HG03520 (cell line): ENCODE measurements around the gene DTD1.
"Not testable (repeated sequence)": the region's sequence is repeated elsewhere in the genome, so short reads cannot be mapped to it uniquely, and the experiment has no call there.

Source experiments
- ATAC-seq: cut with Tn5 transposase; IDR thresholded peaks from one replicate; pipeline ENCODE4 v1.9.1; 2021; ENCODE audit warnings: mild to moderate bottlenecking, moderate library complexity; ENCODE audit not compliant: unreplicated experiment

DTD1 gene

DNA sequence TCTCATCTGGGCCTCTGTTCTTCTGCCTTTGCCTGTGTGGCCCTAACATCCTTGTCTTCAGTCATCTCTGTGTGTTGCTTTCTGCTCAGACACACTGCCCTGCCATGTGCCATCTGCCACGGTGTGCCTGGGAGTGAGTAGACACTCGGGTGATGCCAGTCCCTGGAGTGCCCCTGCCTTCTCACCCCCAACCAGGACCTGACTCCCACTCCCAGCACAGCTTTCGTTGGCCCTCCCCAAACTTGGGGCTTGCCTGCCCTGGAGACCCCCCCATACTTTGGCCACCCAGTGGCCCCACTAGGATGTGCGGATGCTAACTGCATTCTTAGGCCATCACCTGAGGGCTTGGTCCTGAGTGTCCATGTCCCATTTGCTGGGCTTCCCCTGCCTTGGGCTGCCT, 149.3 kb downstream of the DTD1 start:
- ATAC-seq: no peak

DNA sequence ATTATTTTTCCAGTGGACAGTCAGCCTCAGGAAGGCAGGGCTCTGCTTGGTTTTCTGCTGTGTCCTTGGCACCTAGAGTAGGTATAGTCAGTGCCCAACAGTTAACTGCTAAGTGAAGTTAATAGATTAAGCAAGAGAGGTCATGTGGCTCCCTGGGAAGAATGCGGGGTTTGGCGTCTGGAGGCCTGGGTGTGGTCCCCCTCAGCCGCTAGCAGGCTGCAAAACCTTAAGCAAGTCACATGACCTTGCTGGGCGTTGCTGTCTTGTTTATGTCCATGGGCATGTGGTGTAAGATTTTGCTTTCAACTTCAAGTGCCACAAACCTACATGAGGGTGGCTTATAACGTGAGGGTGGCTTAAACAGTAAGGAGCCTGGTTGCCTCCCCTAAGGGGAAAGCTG, 150.2 kb downstream of the DTD1 start:
- ATAC-seq: no peak

DNA sequence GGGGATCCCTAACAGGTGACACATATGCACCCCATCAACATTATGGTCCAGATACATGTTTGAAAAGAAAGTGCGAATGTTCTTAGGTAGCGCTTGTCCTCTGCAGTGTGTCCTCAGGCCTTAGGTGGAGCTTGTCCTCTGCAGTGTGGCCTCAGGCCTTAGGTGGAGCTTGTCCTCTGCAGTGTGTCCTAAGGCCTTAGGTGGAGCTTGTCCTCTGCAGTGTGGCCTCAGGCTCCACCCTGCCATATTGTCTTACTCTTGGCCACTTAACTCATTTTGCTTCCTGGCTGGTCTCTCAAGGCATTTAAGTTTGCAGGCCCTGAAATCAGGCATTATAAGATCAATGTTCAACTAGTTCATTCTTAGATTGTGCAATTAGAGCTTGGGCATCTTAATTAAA, 151.0 kb downstream of the DTD1 start:
- ATAC-seq: no peak

DNA sequence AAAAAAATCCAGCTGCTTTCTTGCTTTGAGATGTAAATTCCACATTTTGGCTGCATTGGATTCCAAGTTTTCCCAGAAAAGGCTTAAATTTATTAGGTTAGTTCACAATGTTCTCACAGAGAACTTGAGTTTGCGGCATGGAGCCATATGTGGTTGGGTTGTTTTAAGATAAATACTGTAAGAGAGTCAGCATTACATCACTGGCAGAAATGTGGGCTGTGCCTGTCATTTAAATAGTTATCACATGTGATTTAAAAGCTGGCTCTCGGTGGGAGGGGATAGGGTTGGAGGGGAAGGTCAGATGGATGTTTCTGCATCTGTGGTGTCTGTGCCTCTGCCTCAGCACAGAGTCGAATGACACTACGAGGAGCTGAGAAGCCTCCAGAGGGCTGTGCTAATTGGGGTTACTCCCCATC, 151.9 kb downstream of the DTD1 start:
- no peak for ATAC-seq

DNA sequence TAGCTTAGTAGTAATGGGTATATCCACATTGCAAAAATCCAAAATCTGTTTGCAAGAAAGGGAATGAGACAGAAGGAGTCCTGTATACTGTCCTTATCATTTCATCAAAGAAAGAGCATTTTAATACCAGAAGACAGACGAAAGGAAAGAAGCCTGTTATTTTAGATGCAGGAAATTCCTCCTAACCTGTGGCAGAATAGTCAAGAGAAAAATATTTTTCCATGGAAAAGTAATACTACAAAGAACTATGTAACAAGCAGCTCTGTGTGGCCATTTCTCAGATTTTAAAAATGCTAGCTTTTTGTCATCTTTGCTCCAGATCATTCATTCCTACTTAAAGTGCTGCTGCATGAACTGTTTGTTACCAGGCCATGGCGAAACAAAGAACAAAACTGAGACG, 152.9 kb downstream of the DTD1 start:
- ATAC-seq: no peak

DNA sequence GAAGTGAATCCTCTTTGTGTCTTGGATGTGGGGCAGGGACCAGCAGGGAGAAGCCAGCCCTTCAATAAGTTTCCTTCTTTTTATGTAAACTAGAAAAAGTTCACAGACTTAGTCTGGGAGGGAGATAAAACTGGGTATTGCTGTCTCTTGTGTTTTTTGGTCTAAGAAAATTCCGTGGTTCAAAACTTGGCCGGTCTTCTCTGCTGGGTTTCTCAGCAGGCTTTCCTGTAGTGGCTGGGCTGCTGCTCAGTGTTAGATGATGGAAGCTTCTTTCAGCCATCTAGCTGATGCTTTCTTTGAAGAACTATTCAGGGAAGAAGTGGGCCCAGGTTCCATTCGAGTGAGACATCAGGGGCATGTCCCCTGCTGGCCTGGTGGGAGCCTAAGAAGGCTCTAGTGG, 155.0 kb downstream of the DTD1 start:
- ATAC-seq: no peak

DNA sequence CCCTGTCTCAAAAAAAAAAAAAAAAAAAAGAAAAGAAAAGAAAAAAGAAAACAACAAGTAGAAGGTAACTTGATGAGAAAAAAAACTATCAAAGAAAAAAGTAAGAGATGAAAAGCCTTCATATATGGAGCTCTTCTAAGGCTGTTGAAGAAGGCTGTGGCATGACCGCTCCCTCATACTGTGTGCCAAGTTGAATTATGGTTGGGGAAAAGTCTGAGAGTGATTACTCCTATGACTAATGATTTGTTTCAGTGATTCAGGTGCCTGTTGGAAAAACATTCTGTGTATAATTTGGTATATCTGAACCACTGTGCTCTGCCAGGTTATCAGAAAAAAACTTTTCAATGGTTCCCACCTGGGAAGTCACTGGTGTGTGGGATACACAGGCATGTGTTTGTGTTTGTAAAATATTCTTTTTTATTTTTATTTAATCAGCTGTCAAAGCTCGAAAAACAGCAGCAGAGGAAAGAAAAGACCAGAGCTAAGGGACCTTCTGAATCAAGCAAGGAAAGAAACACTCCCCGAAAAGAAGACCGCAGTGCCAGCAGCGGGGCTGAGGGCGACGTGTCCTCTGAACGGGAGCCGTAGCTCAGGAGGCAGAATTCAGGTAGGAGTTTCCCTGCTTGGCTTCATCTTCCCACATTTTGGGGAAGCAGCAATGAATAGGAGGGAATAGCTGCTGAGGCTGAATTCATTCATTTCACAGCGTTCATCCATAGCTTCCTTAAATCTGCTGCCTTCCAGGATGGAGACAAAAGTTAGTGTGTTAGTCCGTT, 156.0 kb downstream of the DTD1 start:
- ATAC-seq: no peak

DNA sequence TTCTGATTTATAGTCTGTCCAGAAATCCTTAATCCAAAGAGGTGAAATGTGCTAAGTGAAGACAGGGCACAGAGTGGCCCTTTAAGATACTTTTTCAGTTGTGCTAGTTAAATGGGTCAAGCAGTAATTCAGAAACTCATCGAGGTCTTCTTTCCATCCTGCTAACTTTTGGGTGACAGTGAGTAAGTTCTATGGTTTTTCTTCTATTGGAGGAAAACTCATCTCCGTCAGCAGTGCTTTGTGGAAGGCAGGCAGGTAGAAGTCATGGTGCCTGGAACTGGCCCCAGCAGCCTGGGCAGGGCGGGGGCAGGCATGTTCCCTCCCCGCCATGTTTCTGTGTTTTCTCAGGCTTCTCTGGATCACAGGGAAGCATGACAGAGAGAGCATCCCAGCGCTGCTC, 159.2 kb downstream of the DTD1 start:
- ATAC-seq: no peak

DNA sequence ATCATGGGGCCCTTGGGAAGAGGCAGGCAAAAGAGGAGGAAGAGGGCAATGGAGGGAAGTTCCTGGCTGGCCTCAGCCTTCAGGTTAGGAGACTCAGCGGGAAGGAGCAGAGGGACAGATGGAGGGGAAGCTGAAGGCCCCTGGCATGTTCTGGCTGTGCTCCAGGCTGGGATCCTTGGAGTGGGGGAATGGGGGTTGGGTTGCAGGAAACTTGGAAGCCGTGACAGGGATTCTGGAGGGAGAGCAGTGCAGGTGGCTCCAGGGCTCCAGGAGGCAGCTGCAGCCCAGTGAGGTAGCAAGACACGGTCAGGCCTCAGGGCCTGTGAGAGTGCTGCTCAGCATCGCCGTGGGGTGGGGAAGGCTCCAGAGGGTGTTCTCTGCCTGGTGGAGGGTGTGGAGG, 161.1 kb downstream of the DTD1 start:
- no peak for ATAC-seq

DNA sequence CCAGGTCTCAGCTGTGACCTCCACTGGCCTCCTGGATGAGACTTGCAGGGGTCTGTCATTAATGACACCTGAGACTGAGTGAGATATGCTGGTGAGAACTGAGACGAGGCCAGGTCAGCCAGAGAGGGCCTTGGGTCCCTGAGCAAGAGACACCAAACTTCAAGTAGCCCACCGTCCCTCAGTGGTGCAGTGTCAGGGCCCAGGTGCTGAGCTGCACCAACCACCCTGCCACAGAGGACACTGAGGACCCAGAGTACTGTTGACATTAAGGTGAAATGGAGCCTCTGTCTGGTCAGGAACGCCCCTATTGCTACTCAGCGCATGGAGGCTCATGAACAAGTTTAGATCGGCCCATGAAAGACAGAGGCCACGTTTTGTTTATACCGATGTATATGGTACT, 161.7 kb downstream of the DTD1 start:
- ATAC-seq: no peak

DNA sequence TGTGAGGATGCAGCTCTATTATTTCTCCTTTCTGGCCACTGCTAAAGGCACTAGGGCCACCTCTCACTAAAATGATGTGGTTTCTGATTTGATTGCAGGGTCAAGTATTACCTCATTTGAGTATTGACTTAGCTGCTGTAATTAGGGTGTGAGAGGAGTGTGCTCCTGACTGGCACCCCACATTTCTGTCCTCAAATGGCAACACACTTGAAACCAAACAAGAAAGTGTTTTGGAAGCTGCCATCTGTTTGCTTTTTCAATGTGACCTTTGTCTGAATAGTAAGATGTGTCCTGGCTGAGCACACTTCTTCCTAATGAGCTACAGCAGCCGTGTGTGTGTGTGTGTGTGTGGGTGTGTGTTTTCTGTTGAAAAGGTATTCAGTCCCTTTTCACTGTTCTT, 162.9 kb downstream of the DTD1 start:
- ATAC-seq: no peak

DNA sequence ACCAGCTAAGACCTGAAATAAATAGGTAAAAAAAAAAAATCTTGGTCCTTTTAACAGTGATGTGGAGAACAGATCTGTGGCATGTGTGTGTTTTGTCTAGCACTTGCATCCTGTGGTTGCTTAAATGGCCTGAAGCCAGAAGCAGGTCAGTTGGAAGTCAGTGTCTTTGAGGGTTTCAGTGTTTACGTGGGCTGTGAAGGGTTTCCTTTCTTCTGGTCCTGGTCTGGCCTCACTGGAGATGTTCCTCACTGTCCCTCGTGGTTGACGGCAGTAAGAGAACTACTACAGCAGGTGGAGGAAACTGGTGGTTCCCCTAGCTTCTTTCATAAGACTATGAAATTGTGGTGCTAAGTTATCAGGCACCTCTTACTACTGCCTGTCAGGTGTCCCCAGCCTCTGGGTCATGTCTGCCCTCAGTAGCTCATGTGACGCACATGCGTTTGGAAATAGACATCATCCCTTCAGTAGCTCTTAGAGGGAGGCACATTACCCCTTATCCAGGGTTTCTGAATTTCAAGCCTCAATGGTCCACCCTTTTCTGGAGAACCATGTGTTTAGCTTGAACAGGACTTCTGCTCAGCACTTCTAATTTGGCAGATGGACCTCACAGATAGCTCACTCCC, 166.3 kb downstream of the DTD1 start:
- peak; percentile 98 for ATAC-seq

DNA sequence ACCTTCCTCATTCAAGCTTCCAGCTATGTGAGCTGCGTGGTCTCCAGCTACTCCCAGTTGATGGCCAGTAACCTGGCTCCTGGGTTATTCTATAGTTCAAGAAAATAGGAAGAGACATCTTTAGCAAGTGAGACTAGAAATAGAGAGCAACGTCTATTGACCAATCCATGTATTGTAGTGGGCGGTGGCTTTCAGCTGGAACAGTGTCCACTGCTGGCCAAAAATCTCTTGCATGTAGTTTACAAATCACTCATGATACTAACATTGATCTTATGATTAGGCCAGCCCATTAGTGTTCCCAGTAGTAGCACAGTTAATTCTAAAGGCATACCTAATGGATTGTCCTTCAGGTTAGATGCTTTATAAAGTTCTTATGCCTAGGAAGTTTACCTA, 166.8 kb downstream of the DTD1 start:
- no peak for ATAC-seq

DNA sequence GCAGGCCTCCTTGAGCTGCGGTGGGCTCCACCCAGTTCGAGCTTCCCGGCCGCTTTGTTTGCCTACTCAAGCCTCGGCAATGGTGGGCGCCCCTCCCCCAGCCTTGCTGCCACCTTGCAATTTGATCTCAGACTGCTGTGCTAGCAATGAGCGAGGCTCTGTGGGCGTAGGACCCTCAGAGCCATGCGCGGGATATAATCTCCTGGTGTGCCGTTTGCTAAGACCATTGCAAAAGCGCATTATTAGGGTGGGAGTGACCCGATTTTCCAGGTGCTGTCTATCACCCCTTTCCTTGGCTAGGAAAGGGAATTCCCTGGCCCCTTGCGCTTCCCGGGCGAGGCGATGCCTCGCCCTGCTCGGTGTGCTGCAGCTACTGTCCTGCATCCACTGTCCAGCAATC, 173.0 kb downstream of the DTD1 start:
- not testable (repeated sequence) for ATAC-seq

DNA sequence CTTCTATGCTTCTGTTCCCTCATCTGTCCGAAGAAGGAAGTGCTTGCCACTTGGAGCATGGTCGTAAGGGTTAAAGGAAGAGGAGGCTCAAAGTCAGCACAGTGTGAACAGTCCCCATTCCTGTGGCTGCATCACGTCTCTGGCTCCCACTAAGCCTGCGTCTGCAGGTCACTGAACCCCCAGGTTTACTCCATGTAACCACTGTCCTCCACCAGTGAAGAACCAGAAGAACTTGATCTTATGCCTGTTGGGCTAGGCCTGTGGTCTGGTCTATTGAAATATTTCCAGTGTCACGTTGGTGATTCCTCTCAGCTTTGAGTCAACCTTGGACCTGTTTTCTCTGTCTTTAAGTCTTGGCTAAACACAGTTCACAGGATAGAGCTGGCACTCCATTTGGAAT, 179.8 kb downstream of the DTD1 start:
- ATAC-seq: no peak

DNA sequence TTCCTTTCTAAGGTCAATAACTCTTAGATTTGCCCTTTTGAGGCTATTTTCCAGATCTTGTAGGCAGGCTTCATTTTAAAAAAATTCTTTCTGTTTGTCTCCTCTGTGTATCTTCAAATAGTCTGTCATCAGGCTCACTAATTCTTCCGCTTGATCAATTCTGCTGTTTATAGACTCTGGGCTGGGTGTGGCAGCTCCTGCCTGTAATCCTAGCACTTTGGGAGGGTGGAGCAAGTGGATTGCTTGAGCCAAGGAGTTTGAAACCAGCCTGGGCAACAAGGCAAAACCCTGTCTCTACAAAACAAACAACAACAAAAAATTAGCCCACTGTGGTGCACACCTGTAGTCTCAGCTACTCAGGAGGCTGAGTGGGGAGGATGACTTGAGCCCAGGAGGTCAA, 185.7 kb downstream of the DTD1 start:
- ATAC-seq: no peak

DNA sequence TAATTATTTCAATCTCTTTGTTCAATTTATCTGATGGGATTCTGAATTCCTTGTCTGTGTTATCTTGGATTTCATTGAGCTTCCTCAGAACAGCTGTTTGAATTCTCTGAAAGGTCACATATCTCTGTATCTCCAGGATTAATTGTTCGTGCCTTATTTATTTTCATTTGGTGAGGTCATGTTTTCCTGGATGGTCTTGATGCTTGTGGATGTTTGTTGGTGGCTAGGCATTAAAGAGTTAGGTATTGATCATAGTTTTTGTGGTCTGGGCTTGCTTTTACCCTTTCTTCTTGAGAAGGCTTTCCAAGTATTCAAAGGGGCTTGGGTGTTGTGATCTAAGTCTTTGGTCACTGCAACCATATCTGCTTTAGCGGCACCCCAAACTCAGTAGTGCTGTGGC, 186.4 kb downstream of the DTD1 start:
- no peak for ATAC-seq

DNA sequence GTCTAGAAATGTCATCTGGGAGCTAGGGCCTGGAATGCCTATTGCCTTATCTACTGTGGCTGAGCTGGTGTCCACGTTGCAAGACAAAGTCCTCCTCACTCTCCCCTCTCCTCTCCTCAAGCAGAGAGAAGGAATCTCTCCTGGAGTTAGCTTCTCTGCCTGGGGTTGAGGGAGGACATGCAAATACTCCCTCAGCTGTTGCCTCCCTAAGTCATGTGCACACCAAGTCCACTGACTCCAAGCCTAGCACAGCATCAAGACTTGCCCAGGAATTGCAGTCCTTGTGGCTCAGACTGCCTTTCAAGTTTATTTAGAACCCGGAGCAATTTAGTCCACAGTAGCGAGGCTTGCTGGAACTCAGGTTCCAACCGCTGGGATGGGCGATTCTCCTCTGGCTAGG, 187.8 kb downstream of the DTD1 start:
- no peak for ATAC-seq

DNA sequence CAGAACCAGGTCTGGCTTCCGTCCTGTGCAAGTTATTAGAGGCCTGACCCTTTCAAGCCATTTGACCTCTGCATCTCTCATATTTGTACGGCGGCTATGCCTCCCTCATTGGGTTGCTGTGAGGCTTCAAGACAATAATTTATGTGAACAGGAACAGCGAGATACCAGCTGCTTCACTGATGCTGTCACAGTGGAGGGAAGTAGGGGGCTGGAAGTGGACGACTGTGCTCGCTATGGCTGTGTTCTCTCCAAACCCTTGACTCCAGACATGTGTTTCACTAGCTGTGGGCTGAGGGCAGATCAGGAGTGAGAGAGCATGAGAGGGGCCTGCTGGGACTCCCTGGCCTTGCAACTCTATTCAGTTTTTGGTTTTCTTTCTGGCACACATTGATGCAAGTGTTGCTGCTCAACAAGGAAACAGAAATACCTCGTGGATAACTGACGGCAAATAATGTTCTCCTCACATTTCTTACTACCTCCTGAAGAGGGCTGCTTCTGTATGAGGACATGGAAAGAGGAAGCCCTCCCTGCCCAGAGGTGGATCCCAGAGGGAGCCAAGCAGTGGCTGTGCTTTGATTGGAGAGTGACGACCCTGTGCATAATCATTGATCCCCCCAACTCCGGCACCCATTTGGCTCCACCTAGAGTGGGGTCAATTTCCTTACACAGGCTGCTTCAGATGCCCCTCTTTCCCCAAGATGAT, 191.0 kb downstream of the DTD1 start:
- no peak for ATAC-seq

DNA sequence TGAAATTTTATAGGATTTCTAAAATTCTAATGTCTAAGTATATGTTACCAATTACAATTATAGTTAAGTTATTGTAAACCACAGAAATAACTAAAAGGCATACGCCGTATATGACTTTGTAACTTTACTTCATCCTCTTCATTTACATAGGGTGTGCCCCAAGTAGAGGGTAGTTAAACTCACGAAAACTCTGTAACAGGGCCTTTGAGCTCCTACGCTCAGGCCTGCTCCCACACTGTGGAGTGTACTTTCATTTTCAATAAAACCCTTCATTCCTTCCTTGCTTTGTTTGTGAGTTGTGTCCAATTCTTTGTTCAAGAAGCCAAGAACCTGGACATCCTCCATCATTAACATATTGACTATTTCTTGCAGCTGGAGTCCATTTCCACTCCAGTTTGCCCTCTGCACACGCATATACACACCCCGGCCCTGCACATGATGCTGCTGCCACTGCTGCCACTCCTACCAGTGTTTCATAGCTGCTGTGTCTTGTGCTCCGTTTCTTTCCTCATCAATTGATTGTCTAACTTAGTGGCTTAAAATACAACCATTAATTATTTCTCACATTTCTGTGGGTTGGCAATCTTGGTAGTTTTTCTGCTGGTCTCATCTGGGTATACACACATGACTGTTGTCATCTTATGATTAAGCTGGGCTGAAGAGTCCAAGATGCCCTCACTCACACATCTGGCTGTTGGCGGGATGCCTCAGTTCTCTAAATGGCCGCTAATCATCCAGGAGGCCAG, 192.7 kb downstream of the DTD1 start:
- no peak for ATAC-seq

DNA sequence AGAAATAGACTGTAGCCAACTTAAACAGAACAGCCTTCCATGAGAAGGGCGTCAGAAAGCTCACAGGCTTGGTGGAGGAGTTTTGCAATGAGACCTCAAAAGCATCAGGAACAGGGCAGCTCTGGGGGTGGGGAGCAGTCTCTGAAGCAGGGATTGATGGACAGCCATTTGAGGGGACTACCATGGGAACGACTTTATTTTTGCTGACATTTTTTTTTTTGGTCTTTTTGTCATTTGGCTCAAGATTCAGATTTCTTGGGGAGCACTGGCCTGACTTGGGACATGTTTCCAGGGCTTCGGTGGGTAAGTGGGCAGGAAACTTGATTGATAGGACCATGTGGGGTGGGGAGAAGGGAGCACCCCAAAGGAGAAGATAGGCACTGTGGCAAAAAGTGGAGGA, 193.7 kb downstream of the DTD1 start:
- ATAC-seq: no peak
